ENCODE data around the gene ZNF19.

ZNF19 gene

DNA sequence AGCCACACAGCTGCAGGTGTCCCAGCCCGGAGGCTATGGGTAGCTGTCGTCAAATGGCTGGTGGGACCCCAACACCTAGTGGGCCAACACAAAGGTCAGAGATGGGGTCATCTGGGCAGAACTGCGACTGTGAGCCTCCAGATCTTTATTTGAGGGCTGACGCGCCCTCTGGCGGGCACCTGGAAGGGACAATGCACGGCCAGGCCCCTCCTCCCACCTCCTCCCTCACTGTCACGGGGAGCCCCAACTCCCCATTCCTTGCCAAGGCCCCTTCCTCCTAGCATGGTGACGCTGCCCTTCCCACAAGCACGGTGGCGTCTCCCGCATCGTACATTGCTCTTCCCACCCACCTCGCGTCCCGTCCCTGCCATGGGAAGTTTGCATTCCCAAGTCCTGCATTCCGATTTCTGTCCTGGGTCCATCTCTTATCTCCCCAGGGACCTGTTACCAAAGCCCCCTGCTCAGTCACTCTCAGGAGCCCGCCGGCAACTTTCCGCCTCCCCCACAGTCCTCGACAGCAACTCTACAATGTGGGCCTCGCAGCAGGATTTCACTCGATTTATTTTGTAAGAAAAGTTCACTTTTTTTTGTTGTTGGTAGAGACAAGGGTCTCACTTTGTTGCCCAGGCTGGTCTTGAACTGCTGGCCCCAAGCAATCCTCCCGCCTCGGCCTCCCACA is 48.3 kb downstream of the ZNF19 start:
- no peak for DNase-seq

DNA sequence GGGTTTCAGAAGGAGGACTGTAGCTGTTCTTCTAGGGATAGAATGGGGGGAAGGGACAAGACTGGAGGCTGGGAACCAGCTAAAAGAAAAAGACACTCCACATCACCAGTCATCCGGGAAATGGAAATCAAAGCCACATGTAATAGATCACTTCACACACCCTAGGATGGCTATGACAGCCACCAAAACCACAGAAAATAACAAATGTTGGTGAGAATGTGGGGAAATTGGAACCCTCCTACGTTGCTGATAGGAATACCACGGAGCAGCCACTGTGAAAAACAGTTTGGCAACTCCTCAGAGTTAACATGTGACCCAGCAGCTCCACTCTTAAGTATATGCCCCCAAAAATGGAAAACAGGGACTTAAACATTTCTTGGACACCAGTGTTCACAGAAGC is 49.6 kb downstream of the ZNF19 start:
- no peak for DNase-seq

DNA sequence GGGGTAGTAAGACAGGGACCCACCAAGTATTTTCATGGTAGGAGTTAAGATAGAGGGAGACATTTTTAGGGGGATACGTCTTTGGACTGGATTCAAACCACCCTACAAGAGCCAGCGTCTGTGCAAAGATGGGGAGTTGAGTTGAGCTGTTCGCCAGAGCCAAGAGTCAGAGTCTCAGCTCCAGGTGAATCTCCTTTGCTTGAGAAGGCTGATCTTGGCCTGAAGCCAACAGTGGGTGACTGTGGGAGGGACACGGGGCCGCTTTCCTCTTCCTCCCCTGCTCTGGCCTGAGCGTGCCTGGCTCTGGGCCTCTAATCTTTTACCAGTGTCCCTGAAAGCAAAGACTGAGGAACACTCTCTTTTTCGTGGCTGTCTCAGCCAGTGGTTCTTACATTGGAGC is 52.7 kb downstream of the ZNF19 start:
- DNase-seq: no peak

DNA sequence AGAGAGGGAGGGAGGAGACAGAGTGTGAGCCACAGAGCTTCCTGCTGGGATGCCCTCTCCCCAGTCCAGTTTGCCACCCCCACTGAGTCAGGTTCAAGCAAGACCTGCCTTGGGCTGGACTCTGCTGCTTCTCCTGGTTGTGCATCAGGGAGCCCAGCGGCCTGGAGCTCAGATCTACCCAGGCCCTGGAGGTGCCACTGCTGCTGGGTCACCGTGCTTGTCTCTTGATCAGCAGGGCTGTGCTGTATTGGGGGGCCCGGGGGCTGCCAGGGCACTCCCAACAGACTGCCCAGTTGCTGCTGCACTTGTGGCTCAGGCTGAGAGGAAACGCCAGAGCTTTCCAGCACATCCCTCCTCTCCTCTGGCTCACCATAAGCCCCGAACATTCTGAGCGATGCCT is 56.2 kb downstream of the ZNF19 start:
- DNase-seq: no peak

DNA sequence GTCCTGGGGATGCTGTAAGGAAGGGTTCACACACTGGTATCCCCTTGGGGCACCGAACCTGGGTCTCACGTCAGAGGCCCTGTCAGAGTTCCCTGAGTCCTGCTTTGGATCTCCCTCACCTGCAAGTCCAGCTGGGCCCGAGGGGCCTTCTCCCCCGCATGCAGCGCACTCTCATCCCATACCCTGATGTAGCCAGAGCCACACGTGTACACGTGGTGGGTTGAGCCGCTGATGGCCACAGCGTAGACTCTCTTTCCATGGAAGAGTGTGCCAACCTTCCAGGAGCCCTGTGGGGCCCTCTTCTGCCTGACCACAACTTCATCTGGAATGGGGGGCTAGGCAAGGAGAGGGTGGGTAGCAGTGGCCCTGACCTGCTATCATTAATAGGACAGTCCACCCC is 57.1 kb downstream of the ZNF19 start:
- DNase-seq: no peak

DNA sequence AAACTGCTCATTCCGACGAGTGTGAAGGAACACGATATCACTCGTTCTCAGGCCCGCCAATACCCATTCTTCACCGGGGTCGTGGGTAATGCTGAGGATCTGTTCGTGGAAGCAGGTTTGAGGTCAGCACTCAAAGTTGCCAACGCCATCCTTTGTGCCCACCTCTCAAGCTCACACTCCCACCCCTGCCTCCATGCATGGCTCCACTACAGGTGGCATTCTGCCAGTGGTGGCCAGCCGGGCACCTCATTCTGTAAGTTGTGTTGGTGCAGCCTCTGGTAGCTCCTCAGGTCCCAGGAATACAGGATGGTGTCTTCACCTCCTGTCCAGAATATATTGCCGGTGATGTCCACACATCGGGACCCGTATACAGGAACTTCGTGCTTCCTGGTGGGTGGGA is 57.9 kb downstream of the ZNF19 start:
- no peak for DNase-seq

DNA sequence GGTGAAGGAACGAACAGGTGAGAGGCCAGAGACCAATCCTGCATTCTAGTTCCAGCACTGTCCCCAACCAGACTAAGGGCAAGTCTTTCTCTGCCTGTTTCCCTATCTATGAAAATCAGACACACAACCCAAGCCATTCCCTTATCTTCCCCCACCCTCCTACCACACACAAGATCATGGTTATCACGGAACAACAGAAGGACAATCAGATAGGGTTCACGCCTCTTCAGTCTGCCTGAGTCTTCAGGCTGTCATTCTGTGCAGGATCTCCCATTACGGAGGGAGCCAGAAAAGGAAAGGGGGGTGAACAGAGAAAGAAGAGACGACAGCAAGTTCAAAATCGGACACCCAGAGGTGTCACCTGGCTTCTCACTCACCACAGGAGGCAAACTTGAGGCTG is 58.4 kb downstream of the ZNF19 start:
- DNase-seq: no peak

DNA sequence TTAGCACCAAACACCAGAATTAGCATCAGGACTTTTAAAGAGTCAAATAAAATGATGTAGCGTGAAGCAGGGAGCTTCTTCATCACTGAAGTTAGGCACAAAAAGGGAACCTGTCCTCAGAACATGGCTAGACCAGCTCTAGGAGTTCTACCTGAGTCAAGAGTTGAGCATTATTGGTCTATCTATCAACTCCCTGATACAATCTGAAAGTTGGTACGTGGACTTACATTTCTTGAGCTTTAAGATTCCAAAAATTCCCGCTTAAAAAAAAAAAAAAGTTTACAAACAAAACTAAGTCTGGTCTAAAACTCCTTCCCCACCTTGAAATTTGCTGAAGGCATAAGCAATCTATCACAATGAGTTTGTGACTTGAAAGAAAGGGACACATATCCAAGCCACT is 59.5 kb downstream of the ZNF19 start:
- DNase-seq: no peak

DNA sequence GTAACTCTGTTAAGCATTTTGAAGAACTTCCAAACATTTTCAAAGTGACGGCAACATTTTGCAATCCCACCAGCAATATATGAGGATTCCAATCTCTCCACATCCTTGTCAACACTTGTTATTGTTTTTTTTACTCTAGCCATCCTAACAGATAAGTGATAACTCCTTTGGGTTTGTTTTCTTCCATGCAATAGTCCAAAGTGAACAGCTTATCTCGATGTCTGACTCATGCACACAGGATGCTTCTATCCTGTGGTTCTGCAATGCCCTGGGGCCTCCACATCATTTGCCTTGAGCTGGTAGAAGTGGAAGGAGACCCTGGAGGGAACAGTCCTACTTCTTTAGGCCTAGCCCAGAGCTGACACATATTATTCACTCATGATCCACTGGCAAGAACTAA is 60.2 kb downstream of the ZNF19 start:
- DNase-seq: no peak

DNA sequence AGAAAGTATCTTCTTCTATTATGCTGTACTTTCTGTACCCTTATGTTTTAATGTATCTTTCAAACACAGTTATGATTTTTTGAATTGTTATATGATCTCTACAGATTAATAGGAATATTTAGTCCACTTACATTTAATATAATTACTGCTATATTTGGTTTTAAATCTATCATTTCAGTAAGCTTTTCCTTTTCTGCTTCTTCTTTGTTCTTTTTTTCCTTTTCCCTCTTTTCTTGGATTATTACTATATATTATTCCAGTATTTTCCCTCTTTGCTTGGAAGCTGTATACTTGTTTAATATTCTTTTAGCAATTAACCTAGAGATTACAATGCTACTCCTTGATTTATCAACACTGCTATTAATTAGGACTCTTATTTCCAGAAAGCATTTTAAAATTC is 60.7 kb downstream of the ZNF19 start:
- DNase-seq: no peak

DNA sequence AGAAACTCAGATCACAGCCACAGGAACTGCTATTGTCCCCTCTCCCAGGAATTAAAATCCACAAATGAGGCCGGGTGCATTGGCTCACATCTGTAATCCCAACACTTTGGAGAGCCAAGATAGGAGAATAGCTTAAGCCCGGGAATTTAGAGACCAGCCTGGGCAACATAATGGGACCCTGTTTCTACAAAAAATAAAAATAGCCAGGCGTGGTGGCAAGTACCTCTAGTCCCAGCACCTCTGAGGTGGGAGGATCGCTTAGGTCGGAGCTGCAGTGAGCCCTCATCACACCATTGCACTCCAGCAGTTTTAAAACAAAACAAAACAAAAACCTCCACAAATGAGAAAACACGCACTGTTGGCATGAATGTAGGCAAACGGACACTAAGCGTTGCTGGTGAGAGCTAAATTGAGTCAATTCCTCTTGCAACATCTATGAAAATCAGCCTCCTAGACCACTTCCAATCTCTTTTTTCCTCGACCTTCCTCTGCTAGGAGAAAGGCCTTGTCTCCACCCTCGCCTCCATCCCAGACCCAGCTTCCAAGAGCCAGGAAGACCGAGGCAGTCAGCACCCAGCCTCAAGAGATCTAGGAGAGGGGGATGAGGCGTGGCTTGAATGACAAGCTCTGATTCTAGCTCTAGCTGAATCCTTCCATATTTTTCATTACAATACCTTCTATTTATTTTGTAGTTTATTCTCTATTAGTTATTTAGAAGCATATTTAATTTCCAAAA is 62.1 kb downstream of the ZNF19 start:
- no peak for DNase-seq

DNA sequence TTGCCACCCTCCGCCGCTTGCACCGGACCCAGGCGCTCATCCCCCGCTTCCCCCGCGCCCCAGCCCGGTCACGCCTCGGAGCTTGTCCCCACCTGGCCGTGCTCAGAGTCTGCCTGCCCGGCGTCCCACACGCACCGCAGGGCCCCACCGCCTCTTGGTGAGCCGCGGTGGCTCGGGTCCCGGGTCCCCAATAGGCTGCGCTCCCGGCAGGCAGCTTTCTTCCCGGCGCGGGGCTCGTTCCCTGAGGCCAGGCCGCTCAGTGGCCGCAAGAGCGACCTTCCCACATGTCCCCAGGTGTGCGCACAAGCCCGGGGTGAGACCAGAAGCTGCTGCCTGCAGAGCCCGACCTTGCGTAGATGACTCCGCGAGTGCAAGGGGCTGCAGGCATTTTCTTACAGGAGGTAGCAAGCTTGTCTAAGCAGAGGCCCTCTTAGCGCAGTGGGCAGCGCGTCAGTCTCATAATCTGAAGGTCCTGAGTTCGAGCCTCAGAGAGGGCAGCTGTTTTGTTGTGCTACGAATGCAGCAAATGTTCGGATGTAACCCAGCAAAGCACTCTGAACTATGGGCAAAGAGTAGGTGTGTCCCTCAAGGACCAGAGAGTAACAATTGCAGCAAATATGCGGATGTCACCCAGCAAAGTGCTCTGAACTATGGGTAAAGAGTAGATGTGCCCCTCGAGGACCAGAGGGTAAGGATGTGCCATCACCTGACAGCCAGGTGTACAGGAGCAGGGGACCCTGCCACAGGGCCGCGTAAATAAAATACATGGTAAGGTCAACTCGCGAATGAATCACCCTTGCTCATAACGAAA is 62.9 kb downstream of the ZNF19 start:
- peak; percentile 55 for DNase-seq

DNA sequence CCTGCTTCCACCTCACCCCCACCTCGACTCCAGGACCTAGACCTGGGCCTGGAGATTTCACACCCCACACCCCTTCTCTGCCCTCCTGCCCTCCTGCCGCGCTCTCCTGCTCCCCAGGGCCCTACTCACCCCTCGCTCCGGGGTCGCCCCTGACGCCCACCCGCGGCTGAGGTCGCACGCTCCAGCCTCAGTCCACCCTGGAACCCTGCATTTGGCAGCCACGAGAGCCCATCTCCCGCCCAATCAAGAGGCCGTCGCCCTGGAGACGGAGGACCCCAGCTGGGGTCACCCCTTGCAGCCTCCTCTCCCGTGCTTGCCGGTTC is 63.4 kb downstream of the ZNF19 start:
- no peak for DNase-seq

DNA sequence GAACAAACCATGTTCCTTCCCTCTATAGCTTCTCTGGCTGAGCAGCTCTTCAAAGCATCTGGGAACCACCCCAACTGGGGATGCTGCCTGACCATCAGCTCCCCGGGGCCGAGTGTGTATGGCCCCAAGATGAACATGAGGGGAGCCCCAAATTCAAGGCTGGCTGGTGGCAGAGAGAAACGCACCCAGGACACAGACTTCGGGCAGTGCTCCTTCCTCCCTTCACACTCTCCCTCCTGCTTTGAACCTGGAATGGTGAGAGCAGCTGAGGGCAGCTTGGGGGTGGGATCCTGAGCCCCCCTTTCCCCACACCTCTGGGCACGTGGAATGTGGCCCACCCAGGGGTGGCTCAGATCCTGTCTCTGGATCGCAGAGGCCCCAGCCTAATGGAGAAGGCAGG is 64.5 kb downstream of the ZNF19 start:
- DNase-seq: no peak

DNA sequence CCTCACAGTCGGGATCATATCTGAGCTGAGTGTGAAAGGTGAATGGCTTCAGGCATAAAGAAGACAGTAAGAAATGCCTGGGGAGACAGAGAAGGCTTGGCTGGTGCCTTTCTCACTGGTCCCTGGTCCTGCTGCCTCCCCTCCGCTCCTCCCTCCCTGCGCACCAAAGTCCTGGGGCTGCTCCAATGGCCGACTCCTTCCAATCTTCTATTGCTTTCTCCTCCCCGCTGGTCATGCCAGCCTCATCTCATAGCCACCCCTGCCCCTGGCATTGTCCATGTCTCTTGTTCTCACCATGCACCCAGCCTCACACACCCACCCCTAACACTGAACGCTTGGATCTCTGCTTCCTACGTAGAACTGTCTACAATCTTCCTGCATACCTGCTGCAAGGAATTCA is 65.3 kb downstream of the ZNF19 start:
- no peak for DNase-seq
